Caco-2 (cell line): ENCODE measurements around the gene HEATR5A. TPM values are rescaled to one million over a fixed set of nuclear protein-coding genes. Genes with fewer than 3 reads are reported as not detected.

Experiments
- BruUV-seq: library from RNA; stranded (reverse); fragments of 400-500 nt; replicated peaks from 2 replicates; lab custom pipeline; 2021; lab: Mats Ljungman, UMichigan
- CTCF ChIA-PET: fragments of 300-600 bp; sonication (Branson Sonifier 250); formaldehyde crosslinking; loops from one replicate; lab custom pipeline; 2022; ENCODE audit warnings: antibody characterized with exemption; lab: Charles Lee
- POLR2A ChIA-PET: fragments of 300-600 bp; sonication (Branson Sonifier 250); formaldehyde crosslinking; loops from one replicate; lab custom pipeline; 2022; ENCODE audit warnings: antibody characterized with exemption; lab: Charles Lee
- DNase-seq, 2 experiments: peaks; one replicate each; pipeline versions ENCODE4 v3.0.0 to v3.0.0-alpha.2; 2020 to 2022
- H3K27me3 ChIP-seq: replicated peaks from 2 replicates; pipeline ENCODE4 v1.6.0; 2011; ENCODE audit warnings: low read length; ENCODE audit not compliant: control insufficient read depth, insufficient read depth
- H3K36me3 ChIP-seq: 2 replicates; pipeline ENCODE4 v1.5.1; 2011; ENCODE audit warnings: low read length; ENCODE audit not compliant: control insufficient read depth, insufficient read depth
- H3K4me1 ChIP-seq: fragments of 250-450 bp; sonication (Bioruptor Pico); 2 replicates; pipeline ENCODE4 v1.5.1; 2020; ENCODE audit warnings: mild to moderate bottlenecking
- H3K4me3 ChIP-seq: 2 replicates; pipeline ENCODE4 v1.5.1; 2011; ENCODE audit warnings: low read depth, mild to moderate bottlenecking, control low read depth, low read length
- H3K9me3 ChIP-seq: fragments of 250-450 bp; sonication (Bioruptor Pico); 2 replicates; pipeline ENCODE4 v1.5.1; 2020; ENCODE audit warnings: mild to moderate bottlenecking, moderate library complexity
- H3K27ac Mint-ChIP-seq: one replicate; pipeline ENCODE4 v1.8.0; 2022; ENCODE audit warnings: mixed read lengths; ENCODE audit not compliant: unreplicated experiment
- H3K27me3 Mint-ChIP-seq: one replicate; pipeline ENCODE4 v1.8.0; 2022; ENCODE audit warnings: mixed read lengths; ENCODE audit not compliant: insufficient read depth, unreplicated experiment
- H3K36me3 Mint-ChIP-seq: one replicate; pipeline ENCODE4 v1.8.0; 2022; ENCODE audit warnings: mild to moderate bottlenecking, mixed read lengths; ENCODE audit not compliant: insufficient read depth, unreplicated experiment
- H3K4me1 Mint-ChIP-seq: one replicate; pipeline ENCODE4 v1.8.0; 2022; ENCODE audit warnings: low read depth, mixed read lengths; ENCODE audit not compliant: unreplicated experiment
- H3K4me3 Mint-ChIP-seq: one replicate; pipeline ENCODE4 v1.8.0; 2022; ENCODE audit warnings: mild to moderate bottlenecking, moderate library complexity, mixed read lengths; ENCODE audit not compliant: unreplicated experiment
- H3K9me3 Mint-ChIP-seq: one replicate; pipeline ENCODE4 v1.8.0; 2022; ENCODE audit warnings: mixed read lengths; ENCODE audit not compliant: unreplicated experiment
- intact Hi-C: fragments of 100-400 bp; cut with micrococcal nuclease; formaldehyde crosslinking; loops from one replicate; pipeline ENCODE4 v1.10.0; 2022; ENCODE audit not compliant: unreplicated experiment
- total RNA-seq: library from RNA; stranded (reverse); gene quantifications from 2 replicates; pipeline ENCODE4 v1.2.3, GENCODE V29; 2022
- TF ChIP-seq, protein P1 (sequence below), 2 experiments: fragments of 200-600 bp in 1 of 2; IDR thresholded peaks; 1 replicate in 1 of 2; 2 replicates in 1 of 2; pipeline versions ENCODE4 v1.5.1 to v1.8.0; 2011 to 2022; ENCODE audit warnings: antibody characterized with exemption in 1 of 2, control low read depth in 1 of 2, inconsistent platforms in 1 of 2, low read depth in 1 of 2, low read length in 1 of 2, mild to moderate bottlenecking in 1 of 2, moderate library complexity in 1 of 2; ENCODE audit not compliant: insufficient read depth in 1 of 2, severe bottlenecking in 1 of 2, unreplicated experiment in 1 of 2

The HEATR5A gene
- total RNA-seq, 1 experiment from 2014 or later = 55.6 TPM

DNA sequence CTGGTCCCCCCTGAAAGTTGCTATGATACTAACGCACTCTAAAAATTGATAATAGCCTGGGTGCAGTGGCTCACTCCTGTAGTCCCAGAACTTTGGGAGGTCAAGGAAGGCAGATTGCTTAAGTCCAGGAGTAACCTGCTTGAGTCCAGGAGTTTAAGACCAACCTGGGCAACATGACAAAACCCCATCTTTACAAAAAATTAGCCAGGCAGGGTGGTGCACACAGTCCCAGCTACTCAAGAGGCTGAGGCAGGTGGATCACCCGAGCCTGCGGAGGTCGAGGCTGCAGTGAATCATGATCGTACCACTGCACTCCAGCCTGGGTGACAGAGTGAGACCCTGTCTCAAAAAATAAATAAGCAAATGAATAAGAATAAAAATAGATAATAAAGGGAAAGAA lies 42.9 kb downstream of the HEATR5A start:
- Mint-ChIP-seq H3K4me1 (no peaks in the 10 kb centered on the region), H3K27me3 (no peaks in the 10 kb centered on the region), H3K27ac (no peak overlapping the region), H3K9me3 (no peaks in the 10 kb centered on the region), H3K4me3 (no peak overlapping the region), H3K36me3 (peaks cover 14% of the 10 kb centered on the region)
- Histone ChIP-seq H3K9me3 (no peaks in the 10 kb centered on the region), H3K27me3 (no peaks in the 10 kb centered on the region), H3K36me3 (no peaks in the 10 kb centered on the region), H3K4me1 (no peaks in the 10 kb centered on the region), H3K4me3 (no peak overlapping the region)
- intact Hi-C loops = no loop called here
- ChIA-PET CTCF (interaction anchor here (1.3 kb wide), 1 partner anchor 80 kb away, joined by 3 read pairs; the partner anchor contains the start of gene DTD2), POLR2A (interaction anchor here (0.6 kb wide), 1 partner anchor 43 kb away, joined by 3 read pairs; the partner anchor contains the start of gene HEATR5A)
- no TSS peak for BruUV-seq
- TF ChIP-seq, protein P1, sequence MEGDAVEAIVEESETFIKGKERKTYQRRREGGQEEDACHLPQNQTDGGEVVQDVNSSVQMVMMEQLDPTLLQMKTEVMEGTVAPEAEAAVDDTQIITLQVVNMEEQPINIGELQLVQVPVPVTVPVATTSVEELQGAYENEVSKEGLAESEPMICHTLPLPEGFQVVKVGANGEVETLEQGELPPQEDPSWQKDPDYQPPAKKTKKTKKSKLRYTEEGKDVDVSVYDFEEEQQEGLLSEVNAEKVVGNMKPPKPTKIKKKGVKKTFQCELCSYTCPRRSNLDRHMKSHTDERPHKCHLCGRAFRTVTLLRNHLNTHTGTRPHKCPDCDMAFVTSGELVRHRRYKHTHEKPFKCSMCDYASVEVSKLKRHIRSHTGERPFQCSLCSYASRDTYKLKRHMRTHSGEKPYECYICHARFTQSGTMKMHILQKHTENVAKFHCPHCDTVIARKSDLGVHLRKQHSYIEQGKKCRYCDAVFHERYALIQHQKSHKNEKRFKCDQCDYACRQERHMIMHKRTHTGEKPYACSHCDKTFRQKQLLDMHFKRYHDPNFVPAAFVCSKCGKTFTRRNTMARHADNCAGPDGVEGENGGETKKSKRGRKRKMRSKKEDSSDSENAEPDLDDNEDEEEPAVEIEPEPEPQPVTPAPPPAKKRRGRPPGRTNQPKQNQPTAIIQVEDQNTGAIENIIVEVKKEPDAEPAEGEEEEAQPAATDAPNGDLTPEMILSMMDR (IDR thresholded peaks at IDR 0.05; ENCODE audit: insufficient read depth in 1 of 2, low read depth in 1 of 2, low read length in 1 of 2, severe bottlenecking in 1 of 2, unreplicated experiment in 1 of 2) = no peak
- DNase-seq = no peak

DNA sequence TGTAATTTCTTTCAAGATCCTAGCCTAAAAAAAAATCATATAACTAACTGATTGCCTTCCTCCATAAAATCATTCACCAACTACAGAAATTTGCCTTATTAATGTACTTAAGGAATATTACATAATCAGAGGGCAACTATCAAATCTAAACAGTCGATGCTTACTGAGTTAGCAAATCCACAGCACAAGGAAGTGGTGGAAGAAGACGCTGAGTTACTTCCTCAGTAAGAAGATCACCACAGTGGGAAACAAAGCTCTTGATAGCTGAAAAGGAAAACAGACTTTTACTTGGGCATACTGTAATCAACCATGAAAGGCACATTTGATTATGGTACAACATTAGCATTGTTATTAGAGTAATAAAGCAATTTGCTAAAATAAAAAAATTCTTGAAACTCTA lies 48.7 kb downstream of the HEATR5A start:
- H3K27me3 Mint-ChIP-seq = no peaks in the 10 kb centered on the region
- TF ChIP-seq, protein P1 (IDR thresholded peaks at IDR 0.05; ENCODE audit: insufficient read depth in 1 of 2, low read depth in 1 of 2, low read length in 1 of 2, severe bottlenecking in 1 of 2, unreplicated experiment in 1 of 2) = no peak
- CTCF ChIA-PET = no interaction called here
- no peak overlapping the region for H3K27ac Mint-ChIP-seq
- no peaks in the 10 kb centered on the region for H3K9me3 Mint-ChIP-seq
- intact Hi-C loops = no loop called here
- Histone ChIP-seq H3K27me3 (no peaks in the 10 kb centered on the region), H3K36me3 (no peaks in the 10 kb centered on the region), H3K9me3 (no peaks in the 10 kb centered on the region), H3K4me3 (no peak overlapping the region), H3K4me1 (no peaks in the 10 kb centered on the region)
- POLR2A ChIA-PET = no interaction called here
- H3K4me1 Mint-ChIP-seq = no peaks in the 10 kb centered on the region
- H3K4me3 Mint-ChIP-seq = no peak overlapping the region
- BruUV-seq = no TSS peak
- peaks cover 26% of the 10 kb centered on the region for H3K36me3 Mint-ChIP-seq
- DNase-seq = no peak

DNA sequence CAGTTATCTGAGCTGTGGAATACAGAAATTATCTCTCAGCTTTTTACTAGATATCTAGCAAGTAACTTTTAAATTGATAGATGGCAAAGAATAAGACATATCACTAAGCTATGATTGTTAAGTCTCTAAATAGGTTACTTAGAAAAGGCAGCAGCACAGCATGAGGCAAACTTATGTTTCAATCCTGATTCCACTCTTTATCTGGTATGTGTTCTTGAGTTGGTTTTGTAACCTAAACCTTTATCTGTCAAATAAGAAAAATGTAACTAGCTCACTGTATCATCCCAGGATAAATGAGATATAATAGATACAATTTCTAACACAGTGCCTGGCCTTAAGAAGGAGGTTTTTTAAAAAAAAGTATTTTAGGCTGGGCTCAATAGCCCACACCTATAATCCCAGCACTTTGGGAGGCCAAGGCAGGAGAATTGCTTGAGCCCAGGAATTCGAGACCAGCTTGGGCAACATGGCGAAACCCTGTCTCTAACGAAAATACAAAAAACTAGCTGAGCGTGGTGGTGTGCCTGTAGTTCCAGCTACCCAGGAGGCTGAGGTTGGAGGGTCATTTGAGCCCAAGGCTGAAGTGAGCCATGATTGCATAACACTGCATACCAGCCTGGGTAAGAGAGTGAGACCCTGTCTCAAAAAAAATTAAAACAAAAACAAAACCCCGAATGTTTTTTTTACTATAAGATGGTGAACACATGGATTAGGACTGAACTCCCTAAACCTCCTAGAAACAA lies 56.8 kb downstream of the HEATR5A start:
- no peaks in the 10 kb centered on the region for H3K4me1 ChIP-seq
- intact Hi-C loops = no loop called here
- POLR2A ChIA-PET = no interaction called here

More for the DNA sequence above, 56.8 kb downstream of the HEATR5A start:
- TF ChIP-seq, protein P1 (IDR thresholded peaks at IDR 0.05; ENCODE audit: insufficient read depth in 1 of 2, low read depth in 1 of 2, low read length in 1 of 2, severe bottlenecking in 1 of 2, unreplicated experiment in 1 of 2) = no peak
- H3K4me3 Mint-ChIP-seq = no peak overlapping the region
- DNase-seq = no peak
- H3K27me3 Mint-ChIP-seq = no peaks in the 10 kb centered on the region
- no peak overlapping the region for H3K4me3 ChIP-seq
- no peaks in the 10 kb centered on the region for H3K9me3 ChIP-seq
- BruUV-seq = no TSS peak
- no peaks in the 10 kb centered on the region for H3K9me3 Mint-ChIP-seq
- H3K36me3 ChIP-seq = no peaks in the 10 kb centered on the region
- H3K27me3 ChIP-seq = no peaks in the 10 kb centered on the region
- CTCF ChIA-PET = no interaction called here
- no peak overlapping the region for H3K27ac Mint-ChIP-seq
- H3K4me1 Mint-ChIP-seq = no peaks in the 10 kb centered on the region
- H3K36me3 Mint-ChIP-seq = peaks cover 27% of the 10 kb centered on the region
